Ramos (cell line): ENCODE measurements around the gene GRM6.

Experiments
- in situ Hi-C: fragments of 300-500 bp; cut with MboI; formaldehyde crosslinking; loops from one replicate; pipeline ENCODE4 v1.14.3; 2022; ENCODE audit warnings: low sequenced_read_pairs; ENCODE audit not compliant: unreplicated experiment

Gene GRM6

GRCh38 chr5:178984145-178985072 lies 10.7 kb downstream of the GRM6 start:
- in situ Hi-C loops = no loop called here

- in situ Hi-C loops = no loop called here
Measured at GRCh38 chr5:178983728-178984127, 11.4 kb downstream of the GRM6 start.

GRCh38 chr5:178982941-178983340 lies 12.2 kb downstream of the GRM6 start:
- in situ Hi-C loops = no loop called here

- in situ Hi-C loops = no loop called here
Measured at GRCh38 chr5:178981381-178981780, 13.7 kb downstream of the GRM6 start.

GRCh38 chr5:178965465-178966055 lies 29.6 kb downstream of the GRM6 start:
- in situ Hi-C loops = no loop called here

GRCh38 chr5:178941361-178941760 lies 53.8 kb downstream of the GRM6 start:
- in situ Hi-C loops = no loop called here

GRCh38 chr5:178940569-178941360 lies 54.4 kb downstream of the GRM6 start, which contains the start of gene ZNF454:
Gene ZNF454 (plus strand): TSS chr5:178941198. CDS start chr5:178942792, 1,594 bp downstream.
- in situ Hi-C loops = no loop called here

- in situ Hi-C loops = no loop called here
Measured at GRCh38 chr5:178931846-178932760, 63.0 kb downstream of the GRM6 start.
